HG03439 (cell line): Measurements from ENCODE around the gene SLC9A8.

ENCODE experiments used
- ATAC-seq: cut with Tn5 transposase; IDR thresholded peaks from one replicate; pipeline ENCODE4 v1.9.1; 2021; ENCODE audit warnings: mild to moderate bottlenecking, moderate library complexity; ENCODE audit not compliant: unreplicated experiment

The SLC9A8 gene

GRCh38 chr20:49786668-49787370 lies 25.8 kb upstream of the SLC9A8 start:
- ATAC-seq, result no peak

- no peak for ATAC-seq
Observed at GRCh38 chr20:49787371-49788357, 25.0 kb upstream of the SLC9A8 start.

GRCh38 chr20:49790077-49790798 lies 22.4 kb upstream of the SLC9A8 start:
- no peak for ATAC-seq

- ATAC-seq, result no peak
Observed at GRCh38 chr20:49791165-49791564, 21.5 kb upstream of the SLC9A8 start.

GRCh38 chr20:49792006-49792405 lies 20.6 kb upstream of the SLC9A8 start:
- no peak for ATAC-seq

GRCh38 chr20:49792611-49793010 lies 20.0 kb upstream of the SLC9A8 start:
- no peak for ATAC-seq

- ATAC-seq, result no peak
Observed at GRCh38 chr20:49794336-49795134, 18.1 kb upstream of the SLC9A8 start.

- ATAC-seq, result no peak
Observed at GRCh38 chr20:49795135-49795424, 17.5 kb upstream of the SLC9A8 start.

- ATAC-seq, result no peak
Observed at GRCh38 chr20:49796600-49797343, 15.9 kb upstream of the SLC9A8 start.

GRCh38 chr20:49797344-49797615 lies 15.3 kb upstream of the SLC9A8 start:
- ATAC-seq, result no peak

- ATAC-seq, result no peak
Observed at GRCh38 chr20:49798718-49799117, 13.9 kb upstream of the SLC9A8 start.

- ATAC-seq, result no peak
Observed at GRCh38 chr20:49799698-49800097, 12.9 kb upstream of the SLC9A8 start.

GRCh38 chr20:49803418-49803817 lies 9.2 kb upstream of the SLC9A8 start:
- no peak for ATAC-seq

- no peak for ATAC-seq
Observed at GRCh38 chr20:49804364-49804763, 8.3 kb upstream of the SLC9A8 start.

- peak; percentile 64 for ATAC-seq
Observed at GRCh38 chr20:49805224-49805876, 7.3 kb upstream of the SLC9A8 start.

GRCh38 chr20:49808753-49809152 lies 3.9 kb upstream of the SLC9A8 start:
- no peak for ATAC-seq

GRCh38 chr20:49809803-49810359 lies 2.7 kb upstream of the SLC9A8 start:
- no peak for ATAC-seq

- no peak for ATAC-seq
Observed at GRCh38 chr20:49810491-49811190, 2.0 kb upstream of the SLC9A8 start.
